Fibroblast of upper back skin (primary cell): ENCODE measurements around the gene GRID2.
"Not testable (repeated sequence)": the region's sequence is repeated elsewhere in the genome, so short reads cannot be mapped to it uniquely, and the experiment has no call there.

Source experiments
- DNase-seq: peaks from one replicate; pipeline ENCODE4 v3.0.0-alpha.2; 2013

Gene GRID2

DNA sequence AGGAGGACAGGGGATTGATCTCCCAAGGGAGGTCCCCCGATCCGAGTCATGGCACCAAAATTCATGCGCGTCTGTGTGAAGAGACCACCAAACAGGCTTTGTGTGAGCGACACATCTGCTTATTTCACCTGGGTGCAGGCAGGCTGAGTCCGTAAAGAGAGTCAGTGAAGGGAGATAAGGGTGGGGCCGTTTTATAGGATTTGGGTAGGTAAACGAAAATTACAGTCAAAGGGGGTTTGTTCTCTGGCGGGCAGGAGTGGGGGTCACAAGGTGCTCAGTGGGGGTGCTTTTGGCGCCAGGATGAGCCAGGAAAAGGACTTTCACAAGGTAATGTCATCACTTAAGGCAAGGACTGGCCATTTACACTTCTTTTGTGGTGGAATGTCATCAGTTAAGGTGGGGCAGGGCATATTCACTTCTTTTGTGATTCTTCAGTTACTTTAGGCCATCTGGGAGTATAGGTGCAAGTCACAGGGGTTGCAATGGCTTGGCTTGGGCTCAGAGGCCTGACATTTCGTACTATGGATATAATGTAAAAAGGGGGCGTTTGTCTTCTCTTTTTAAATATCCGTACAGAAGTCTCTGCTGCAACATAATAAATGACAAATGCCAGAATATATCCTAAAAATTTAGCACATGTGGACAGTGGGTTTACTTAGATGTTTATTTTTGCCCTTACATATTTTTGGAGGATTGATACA lies 140.5 kb downstream of the GRID2 start:
- DNase-seq = not testable (repeated sequence)

DNA sequence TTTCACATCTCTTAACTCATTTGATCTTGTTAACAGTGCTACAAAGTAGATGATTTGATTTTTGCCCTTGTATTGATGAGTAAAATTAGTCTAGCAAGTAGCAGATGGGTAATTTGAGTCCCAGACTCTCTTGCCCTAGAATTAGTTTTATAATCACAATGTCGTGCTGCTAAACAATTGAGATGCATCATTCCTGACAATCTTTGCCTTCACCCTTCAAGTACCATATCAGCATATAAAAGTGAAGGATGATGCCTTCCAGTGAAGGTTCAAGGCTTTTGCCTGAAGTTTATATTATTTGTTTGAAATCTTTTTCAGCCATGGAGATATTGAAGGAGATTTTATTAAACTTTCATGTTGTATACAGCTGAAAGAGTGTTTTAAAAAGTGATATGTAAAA lies 141.4 kb downstream of the GRID2 start:
- DNase-seq = no peak

DNA sequence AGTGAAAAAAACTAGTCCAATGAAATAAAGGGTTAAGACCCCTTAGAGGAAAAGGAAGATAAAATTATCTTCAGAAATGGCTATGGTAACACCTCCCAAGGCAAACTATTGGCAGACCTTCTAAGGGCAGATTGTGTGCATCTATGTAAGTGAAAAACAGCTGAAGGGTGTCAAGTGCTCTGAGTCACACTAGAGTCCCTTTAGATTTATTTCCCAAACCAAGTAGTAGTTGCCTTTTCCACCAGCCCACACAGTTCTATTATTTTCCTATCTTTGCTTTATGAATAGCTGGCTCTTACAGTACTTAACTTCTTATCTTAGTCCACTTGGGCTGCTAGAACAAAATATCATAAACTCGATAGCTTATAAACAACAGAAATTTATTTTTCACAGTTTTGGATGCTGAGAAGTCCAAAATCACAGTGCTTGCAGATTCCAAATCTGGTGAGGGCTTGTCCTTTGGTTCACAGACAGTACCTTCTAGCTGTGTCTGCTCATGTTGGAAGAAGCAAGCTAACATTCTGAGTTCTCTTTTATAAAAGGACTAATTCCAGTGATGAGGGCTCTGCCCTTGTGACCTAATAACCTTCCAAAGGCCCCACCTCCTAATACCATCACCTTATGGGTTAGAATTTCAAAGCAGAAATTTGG lies 143.6 kb downstream of the GRID2 start:
- DNase-seq = no peak

DNA sequence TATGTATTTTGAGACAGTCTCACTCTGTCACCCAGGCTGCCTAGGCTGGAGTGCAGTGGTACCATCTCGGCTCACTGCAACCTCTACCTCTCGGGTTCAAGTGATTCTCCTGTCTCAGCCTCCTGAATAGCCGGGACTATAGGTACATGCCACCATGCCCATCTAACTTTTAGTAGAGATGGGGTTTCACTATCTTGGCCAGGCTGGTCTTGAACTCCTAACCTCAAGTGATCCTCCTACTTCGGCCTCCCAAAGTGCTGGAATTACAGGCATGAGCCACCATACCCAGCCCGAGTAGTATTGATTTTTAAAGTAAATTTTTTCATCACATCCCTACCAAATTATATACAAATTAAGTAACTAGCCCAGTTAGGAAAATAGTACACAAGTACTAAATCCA lies 144.4 kb downstream of the GRID2 start:
- DNase-seq = not testable (repeated sequence)

DNA sequence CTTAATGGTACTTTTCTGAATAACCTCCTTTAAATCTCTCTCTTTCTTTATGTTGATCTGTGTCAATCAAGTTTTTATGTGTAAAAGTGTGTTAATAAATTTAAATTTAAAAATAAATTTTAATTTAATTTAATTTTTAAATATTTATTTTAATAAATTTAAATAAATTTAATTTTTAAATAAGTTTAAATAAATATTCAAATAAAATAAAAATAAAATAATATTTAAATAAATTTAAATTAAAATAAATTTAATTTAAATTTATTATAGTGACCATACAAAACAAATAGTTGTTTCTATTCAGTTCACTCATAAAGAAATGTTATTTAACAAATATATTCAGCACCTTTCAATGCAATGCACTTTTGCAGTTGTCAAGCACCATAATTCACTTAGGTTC lies 146.9 kb downstream of the GRID2 start:
- no peak for DNase-seq

DNA sequence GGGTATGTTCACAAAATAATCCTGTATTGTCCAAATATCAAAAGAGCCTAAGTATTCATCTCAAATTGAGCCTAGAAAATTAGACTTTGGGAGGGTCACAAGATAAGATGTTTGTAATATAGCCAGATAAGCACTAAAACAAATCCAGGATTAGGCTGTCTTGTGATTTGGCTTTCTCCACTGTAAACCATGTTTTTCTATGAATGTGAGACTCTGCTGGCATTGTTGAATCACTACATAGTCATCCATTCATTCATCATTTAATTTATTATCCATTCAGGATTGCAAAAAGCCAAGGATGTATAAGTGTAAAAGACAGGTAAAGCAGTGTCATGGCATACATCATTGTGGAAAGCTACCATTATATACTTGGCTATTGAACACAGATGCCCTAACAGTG lies 148.0 kb downstream of the GRID2 start:
- no peak for DNase-seq

DNA sequence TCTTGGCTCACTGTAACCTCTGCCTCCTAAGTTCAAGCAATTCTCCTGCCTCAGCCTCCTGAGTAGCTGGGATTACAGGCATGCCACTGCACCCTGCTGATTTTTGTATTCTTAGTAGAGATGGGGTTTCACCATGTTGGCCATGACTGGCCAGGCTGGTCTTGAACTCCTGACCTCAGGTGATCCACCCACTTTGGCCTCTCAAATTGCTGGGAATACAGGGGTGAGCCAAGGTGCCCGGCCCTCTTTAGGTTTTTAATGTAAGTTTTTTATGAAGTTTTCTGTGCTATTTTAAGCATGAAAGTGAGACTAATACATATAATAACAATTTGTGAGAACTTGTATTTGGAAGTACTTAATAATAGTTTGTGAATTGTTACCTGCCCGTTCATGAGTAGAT lies 148.6 kb downstream of the GRID2 start:
- not testable (repeated sequence) for DNase-seq

DNA sequence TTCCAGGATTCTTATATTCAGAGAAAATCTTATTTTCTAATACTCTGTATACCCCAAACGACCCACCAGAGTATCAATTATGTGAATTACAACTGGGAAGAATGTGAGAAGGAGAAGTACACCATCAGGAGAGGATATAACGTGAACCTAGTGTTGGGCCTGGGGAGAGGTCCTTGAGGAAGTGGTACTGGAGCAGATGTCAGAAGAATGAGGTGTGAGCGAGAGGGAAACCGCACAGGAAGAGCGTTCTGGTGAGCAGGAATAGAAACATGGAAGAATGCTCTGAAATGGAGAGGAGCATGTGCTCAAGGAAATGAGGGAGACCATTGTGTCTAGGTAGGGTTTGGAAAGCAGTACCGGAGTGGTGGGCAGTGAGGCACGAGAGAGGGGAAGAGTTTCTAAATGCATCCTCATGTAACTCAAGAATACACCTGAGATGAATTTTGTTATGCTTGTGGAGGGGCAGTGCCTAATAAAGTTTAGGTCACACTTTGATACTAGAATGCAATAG lies 151.6 kb downstream of the GRID2 start:
- DNase-seq = no peak

DNA sequence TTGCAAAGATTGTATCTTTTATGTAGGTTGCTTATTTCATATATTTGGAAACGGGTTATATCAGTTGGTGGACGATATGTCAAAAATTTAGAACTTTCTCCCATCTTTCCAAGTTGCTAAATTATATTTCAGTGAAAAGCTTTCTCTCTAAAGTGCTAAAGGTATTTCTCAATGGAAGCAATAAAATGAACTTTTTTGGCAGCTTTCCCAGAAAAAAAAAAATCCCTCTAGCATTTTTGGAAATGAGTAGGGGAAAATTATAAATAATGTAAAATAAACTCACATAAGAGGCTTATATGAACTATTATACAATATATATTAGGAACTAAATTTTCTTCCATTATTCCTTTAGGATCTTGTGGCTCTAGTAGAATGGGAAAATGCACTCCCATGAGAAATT lies 152.2 kb downstream of the GRID2 start:
- DNase-seq = peak; percentile 1

DNA sequence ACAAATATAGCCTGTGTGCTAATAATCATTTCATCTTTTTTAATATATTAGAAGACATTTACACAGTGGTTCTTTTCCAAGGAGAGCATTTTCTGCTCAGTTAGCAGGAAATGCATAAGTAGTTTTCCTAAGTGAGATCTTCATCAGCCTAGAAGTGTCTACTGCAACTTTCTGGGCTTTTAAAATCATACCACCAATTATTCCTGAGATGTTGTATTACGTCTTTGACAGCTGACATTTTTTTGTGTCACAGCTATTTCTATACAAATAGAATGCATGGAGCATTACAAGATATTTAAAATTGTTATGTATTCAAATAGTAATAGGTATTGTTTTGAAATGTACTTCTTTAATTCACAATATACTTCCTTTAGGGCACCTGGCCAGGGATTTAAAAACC lies 158.0 kb downstream of the GRID2 start:
- DNase-seq = no peak

DNA sequence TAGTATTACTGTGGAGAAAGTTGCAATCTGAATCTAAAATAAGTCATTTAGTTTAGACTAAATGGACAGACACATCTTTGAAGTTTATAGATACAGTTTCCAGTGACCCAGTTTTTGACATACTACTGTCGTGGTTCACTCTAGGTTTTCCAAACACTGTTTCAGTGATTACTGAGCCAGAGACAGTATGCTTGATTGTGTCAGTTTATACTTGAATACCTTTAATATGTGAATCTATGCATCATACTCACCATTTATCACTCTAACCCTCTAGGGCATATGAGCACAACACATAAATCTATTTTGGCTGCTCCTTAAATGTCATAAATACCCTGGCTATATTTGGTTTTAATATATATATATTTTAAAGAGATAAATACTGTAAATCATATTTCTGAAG lies 173.5 kb downstream of the GRID2 start:
- DNase-seq = no peak

DNA sequence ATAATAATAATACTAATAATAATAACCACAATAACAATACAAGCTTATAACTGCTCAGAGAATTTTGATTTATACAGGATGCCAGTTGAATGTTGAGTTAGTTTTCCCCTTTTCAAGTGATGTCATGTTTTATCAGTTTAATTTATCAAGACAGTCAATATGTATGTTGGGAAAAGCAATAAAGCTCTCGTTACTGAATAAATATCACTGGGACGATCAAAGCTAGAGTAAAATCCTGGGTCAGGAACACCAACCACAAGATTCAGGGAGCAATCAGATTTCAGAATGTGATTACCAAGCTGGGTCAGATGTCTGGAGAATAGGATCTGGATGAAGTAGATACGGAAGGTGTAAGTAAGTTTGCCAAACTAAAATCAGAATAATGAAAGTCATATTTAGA lies 179.6 kb downstream of the GRID2 start:
- no peak for DNase-seq

DNA sequence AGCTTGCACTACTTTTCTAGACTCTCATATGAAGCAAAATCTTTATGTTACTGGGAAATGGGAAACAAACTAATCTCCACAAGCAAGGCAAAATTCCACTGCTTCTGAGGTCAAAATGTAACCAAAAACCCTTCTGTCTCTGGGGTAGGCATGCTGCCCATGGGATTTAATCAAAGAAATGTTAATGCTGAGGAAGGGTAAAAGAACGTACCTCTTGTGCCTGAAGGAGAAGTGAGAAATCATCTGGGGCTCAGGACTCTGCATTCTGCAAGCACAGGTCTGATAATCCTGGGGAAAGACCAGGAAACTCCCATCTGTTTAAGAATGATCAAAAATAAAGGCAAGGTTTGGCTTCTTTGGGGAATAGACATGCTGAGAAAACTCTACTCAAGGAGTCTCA lies 184.7 kb downstream of the GRID2 start:
- no peak for DNase-seq

DNA sequence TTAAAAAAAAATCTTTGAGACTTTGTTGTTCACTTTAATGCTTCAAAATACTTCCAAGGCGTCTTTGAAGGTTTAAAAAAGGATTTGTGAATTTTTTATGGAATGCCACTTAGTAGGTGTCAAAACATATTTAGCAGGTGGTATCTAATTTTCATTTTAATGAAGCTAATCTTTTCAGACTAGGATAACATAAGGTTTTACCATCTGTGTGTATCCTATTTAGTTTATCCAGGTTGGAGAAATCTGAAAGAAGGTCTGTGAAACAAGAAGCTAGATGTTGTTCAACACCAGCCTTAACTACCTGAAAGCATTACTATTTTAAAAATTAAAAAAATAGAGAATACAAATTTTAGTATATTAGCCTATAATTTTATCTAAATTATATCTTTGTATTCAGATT lies 193.4 kb downstream of the GRID2 start:
- DNase-seq = no peak

DNA sequence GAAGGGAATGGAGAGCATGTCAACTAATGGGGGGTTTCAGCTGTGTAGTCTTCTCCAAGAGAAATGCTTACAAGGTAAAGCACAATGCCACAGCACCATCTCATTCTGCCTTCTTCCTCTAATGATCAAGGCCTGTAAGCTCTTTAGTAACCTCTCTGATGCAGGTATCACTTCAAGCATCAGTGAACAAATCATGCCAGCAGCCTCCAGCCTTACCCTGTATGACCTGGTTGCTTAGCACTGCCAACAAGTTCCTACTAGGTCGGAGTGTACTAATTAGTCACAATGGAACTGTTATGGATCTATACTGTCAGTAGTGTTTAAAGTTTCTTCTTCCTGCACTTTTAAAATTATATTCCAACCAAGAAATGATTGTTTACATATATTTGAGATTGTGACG lies 197.7 kb downstream of the GRID2 start:
- no peak for DNase-seq

DNA sequence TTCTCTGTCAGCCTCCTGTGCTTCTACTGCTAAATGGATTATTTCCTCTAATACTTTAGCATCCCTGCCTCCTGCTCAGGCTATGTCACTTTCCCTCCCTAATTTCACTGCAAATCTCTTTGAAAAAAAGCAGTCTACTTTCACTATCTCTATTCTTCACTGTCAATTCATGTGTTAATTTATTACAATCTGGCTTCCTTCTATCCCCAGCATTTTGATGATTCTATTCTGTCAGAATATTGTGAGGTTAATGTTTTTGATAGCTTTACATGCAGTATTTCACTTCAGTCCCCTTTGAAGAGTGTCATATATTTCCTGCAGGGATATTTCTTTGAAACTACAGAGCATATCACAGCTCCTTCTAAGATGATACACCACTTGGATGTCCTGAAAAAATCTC lies 203.2 kb downstream of the GRID2 start:
- DNase-seq = no peak

DNA sequence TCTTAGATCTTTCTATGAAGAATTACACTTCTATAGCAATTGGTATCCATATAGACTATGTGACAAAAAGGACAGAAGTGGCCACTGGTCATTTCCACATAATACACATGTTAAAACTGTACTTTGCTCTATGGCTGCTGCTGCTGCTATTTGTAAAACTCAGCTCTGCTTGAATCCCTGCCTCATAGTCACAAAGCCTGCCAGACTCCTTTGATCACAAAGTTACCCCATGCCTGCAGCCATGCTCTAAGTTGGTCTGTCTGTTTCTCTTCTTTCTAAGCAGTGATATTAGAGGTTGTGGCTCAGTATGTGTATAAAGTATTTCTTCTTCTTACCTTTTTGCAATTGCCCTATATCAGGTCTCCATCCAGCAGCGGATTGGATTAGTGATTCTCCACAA lies 210.9 kb downstream of the GRID2 start:
- no peak for DNase-seq

DNA sequence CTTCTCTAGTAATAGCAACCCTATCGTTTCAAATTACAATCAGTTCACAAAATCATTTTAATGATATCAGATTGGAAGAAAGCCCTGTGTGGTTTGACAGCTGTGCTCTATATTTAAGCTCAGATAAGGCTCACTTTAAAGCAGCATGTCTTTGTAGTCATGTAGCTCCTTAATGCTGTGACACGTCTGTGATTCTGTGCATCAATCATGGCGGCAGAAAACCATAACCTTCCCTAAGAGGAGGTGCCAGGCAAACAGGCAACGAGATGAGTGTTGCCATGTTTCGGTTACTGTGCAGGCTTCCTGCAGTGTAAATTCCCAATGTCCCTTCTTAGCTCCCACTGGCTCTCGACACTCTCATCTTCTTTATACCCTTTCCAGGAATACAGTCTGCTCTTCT lies 212.7 kb downstream of the GRID2 start:
- DNase-seq = no peak

DNA sequence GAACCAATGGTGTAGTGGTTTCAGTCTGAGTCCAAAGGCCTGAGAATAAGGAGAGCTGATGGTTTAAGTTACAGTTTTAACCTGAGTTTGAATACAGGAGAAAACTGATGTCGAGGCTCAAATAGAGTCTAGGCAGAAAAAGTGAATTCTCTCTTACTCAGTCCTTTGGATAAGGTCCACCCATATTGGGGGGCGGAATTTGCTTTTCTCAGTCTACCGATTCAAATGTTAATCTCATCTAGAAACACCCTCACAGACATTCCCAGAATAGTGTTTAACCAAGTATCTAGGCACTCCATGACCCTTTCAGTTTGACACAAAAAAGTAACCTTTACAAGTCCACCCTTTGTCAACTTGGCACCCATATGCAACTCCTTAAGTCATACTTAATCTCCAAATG lies 216.0 kb downstream of the GRID2 start:
- no peak for DNase-seq

DNA sequence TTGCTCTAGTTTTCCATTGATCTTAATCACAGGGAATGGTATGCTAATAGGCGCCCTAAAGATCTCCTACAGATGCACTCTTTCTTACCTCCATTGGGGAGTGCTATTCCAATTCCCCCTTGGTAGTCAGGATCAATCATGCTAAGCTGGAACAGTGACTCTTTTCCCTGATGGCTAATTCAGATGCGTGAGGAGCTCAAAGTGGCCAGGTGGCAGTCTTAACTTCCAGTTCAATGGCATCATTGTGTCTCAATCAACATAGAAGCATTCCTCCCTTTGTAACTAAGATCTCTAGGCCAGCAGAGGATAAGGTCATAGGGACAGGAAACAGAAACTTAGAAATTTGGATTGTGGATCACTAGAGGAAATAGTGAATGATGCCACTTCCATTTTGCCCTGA lies 216.8 kb downstream of the GRID2 start:
- DNase-seq = no peak

DNA sequence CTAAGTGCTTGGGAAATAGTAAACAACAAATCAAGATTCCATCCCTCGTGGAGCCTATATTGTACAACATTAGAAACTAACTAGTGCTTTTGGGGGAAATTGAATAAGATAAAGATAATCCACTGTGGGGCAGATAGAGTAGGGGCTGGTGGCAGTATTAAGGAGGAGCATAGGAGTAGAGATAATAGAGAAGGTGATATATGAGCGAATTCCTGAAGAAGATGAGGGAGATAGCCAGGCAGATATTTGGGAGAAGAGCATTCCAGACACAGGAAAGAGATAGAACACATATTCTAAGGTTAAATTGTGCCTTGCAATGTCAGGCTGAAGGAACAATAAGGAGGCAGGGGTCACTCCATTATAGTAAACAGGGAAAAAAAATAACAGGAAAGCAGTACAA lies 218.2 kb downstream of the GRID2 start:
- no peak for DNase-seq

DNA sequence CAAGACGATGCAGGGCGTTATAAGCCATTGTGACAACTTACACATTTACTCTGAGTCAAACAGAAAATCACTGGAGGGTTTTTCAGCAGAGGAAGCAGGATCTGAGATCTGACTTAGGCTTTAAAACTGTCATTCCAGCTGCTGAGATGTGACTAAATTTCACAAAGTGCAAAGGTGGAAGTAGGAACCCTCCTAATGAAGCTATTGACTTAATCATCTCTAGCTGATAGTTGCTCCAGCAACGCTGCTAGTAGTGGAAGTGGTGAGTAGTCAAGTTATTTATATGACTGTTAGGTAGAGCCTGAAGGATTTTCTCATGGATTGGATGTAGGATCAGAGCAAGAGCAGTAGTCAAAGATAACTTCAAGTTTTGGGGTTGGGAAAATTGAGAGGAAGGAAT lies 218.6 kb downstream of the GRID2 start:
- no peak for DNase-seq

DNA sequence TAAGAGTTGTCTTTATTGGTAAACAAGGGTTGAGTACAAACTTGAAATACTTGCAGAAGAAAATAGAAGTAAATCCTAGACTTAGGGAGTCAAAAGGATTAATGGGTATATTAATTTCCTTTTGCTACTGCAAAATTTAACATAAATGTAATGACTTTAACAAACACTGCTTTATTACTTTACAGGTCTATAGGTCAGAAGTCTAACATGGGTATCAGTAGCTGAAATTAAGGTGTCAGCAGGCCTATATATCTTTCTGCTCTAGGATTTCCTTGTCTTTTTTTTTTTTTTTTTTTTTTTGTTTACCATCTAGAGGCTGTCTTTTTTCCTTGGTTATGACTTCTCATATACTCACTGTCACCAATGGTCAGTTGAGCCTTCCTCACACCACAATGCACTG lies 220.4 kb downstream of the GRID2 start:
- no peak for DNase-seq

DNA sequence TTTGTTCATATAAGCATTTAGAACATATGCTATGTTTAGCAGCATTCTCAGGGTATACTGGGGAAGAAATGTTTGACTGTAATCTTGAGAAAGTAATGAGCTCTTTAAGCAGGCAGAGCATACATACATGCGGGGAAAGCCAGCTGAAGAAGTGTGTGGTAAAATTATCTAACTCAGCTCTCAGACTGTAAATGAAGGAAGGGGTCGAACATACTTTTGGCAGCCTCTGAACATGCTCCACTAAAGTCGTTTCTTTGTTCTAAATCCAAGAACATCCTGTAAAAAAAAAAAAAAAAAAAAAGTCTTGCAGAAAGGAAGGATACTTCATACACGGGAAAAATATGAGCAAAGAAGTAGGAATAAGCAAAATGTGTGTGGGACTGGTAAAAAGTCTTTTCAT lies 224.8 kb downstream of the GRID2 start:
- no peak for DNase-seq

DNA sequence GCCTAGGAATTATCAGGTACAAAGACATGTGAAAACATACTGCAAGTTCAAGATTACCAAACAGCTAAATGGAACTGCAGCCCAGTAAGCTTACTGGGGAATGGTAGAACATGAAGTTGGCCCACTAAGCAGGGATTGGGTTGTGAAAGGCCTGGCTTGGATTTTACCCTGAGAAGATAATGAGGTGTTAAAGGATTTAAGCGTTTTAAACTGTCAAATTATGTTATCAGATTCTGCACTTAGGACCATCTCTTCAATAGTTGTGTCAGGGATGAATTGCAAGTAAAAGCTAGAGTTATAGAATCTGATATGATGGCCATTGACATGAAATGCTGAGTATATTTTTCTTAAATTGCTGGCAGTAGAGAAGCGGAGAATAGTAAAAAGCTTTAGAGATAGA lies 225.7 kb downstream of the GRID2 start:
- DNase-seq = no peak
